Sigmoid colon (tissue), 7 donors: ENCODE results near the gene ADGRF1. TPM values are rescaled to one million over a fixed set of nuclear protein-coding genes. Genes with fewer than 3 reads are reported as not detected.
A peak's percentile ranks its signal among the peaks of the same experiment; 100 is the strongest.

ENCODE experiments used
- DNase-seq: peaks from one replicate; pipeline ENCODE4 v3.0.0-alpha.2; 2019
- H3K27ac ChIP-seq, 4 donors: fragments of 200-600 bp; sonication (generic); one replicate each; pipeline ENCODE4 v1.5.1; 2016 to 2019; ENCODE audit warnings: mild to moderate bottlenecking in 1 of 4
- H3K27me3 ChIP-seq, 3 donors: fragments of 200-600 bp; sonication (generic); one replicate each; pipeline ENCODE4 v1.5.1; 2019; ENCODE audit warnings: mild to moderate bottlenecking in 1 of 3
- H3K36me3 ChIP-seq, 4 donors: fragments of 200-600 bp; sonication (generic); one replicate each; pipeline ENCODE4 v1.5.1; 2016 to 2019
- H3K4me1 ChIP-seq, 4 donors: fragments of 200-600 bp; sonication (generic); one replicate each; pipeline ENCODE4 v1.5.1; 2017 to 2019
- H3K4me3 ChIP-seq, 4 donors: fragments of 200-600 bp; sonication (generic); one replicate each; pipeline ENCODE4 v1.5.1; 2017 to 2019; ENCODE audit warnings: mild to moderate bottlenecking in 2 of 4, moderate library complexity in 1 of 4
- H3K9me3 ChIP-seq, 4 donors: fragments of 200-600 bp in 3 of 4; sonication (generic) in 3 of 4; one replicate each; pipeline versions ENCODE4 v1.5.1 to v1.6.1; 2013 to 2019
- CTCF ChIP-seq, 4 experiments: fragments of 450-650 bp in 3 of 4; fragments of 200-600 bp in 1 of 4; IDR thresholded peaks; one replicate each; pipeline ENCODE4 v1.5.1; 2016 to 2019; ENCODE audit warnings: antibody characterized with exemption in 4 of 4, mild to moderate bottlenecking in 3 of 4, moderate library complexity in 2 of 4
- POLR2AphosphoS5 ChIP-seq, 4 donors: sonication (generic); formaldehyde crosslinking; IDR thresholded peaks; one replicate each; pipeline ENCODE4 v1.6.1; 2017; ENCODE audit warnings: antibody characterized with exemption in 4 of 4
- WGBS, 2 donors: extraction: QIAGEN DNeasy Blood & Tissue Kit; methylation state at CpG; one replicate each; pipeline ENCODE4 v1.1.7; 2013; 5-methylcytosine and 5-hydroxymethylcytosine counted together
- intact Hi-C: fragments of 100-400 bp; cut with DNase I; formaldehyde crosslinking; loops from one replicate; pipeline ENCODE4 v1.15.1; 2023
- polyA plus RNA-seq, 3 donors: library from polyadenylated mRNA; stranded (reverse); fragments of 200-250 nt; gene quantifications; one replicate each; pipeline ENCODE4 v1.2.3, GENCODE V29; 2013
- total RNA-seq, 4 donors: library from RNA; depleted of rRNA; stranded (reverse); fragments of >200 nt; gene quantifications; one replicate each; pipeline ENCODE4 v1.1.0, GENCODE V29; 2016
- donor health status: healthy with polysubstance abuse.
- donor health status: Bipolar disorder and iron deficiency.
- donor health status: healthy.

The ADGRF1 gene
- total and polyA plus RNA-seq, 7 donors: 0.46 to 1.0 TPM; not detected in 5

GRCh38 chr6:46948699-46949098, 93.4 kb downstream of the ADGRF1 start:
- Histone ChIP-seq H3K4me3 (no peak overlapping the region), H3K9me3 (no peaks in the 10 kb centered on the region), H3K27me3 (no peaks in the 10 kb centered on the region), H3K36me3 (no peaks in the 10 kb centered on the region), H3K4me1 (no peaks in the 10 kb centered on the region), H3K27ac (peak overlapping the region in 1 of 4 donors; percentile 33)
- 88 to 93% methylated on average over 8 of the region's 8 CpGs for WGBS, 2 donors
- intact Hi-C loops: no loop called here
- TF ChIP-seq CTCF (IDR thresholded peaks at IDR 0.05) (no peak), POLR2AphosphoS5 (IDR thresholded peaks at IDR 0.05) (peak in 1 of 4 donors; percentile 48)
- DNase-seq: no peak

Other genes starting within 250 kb of the ADGRF1 start
- under 1 TPM in 1 of 4 donors, not detected in 3; 0.36 TPM for gene MEP1A, start 248.9 kb downstream of the ADGRF1 start, total RNA-seq
- 10 to 100 TPM; 39.1 to 45.6 (median 43.0) TPM for gene MEP1A, start 248.9 kb downstream of the ADGRF1 start, polyA plus RNA-seq
- 10 to 100 TPM in 1 of 4 donors, 1 to 10 TPM in 3; 7.3 to 15.0 (median 9.0) TPM for gene ADGRF5, start 120.4 kb downstream of the ADGRF1 start, total RNA-seq
- 1 to 10 TPM; 1.2 to 3.3 (median 1.4) TPM for gene ADGRF5, start 120.4 kb downstream of the ADGRF1 start, polyA plus RNA-seq